Measurements from ENCODE around the gene OR8G1.

The OR8G1 gene

GRCh38 chr11:124240621-124241397, at the start of gene OR8G1:
TSS of gene OR8G1 (plus strand) at chr11:124241095. CDS start at chr11:124249676, 8,581 bp downstream.
- Histone ChIP-seq H3K27me3 (ENCODE audit: control insufficient read depth, low read length) (no peaks in the 10 kb centered on the region), H3K36me3 (ENCODE audit: control insufficient read depth, low read length) (no peaks in the 10 kb centered on the region), H3K27ac (ENCODE audit: low read depth, low read length) (no peak within 1 kb of the TSS), H3K9me3 (ENCODE audit: control insufficient read depth, insufficient read depth, low read length) (no peaks in the 10 kb centered on the region), H3K9me2 (replicated peaks; ENCODE audit: control insufficient read depth, low read length) (no peaks in the 10 kb centered on the region), H3K79me2 (ENCODE audit: control insufficient read depth, low read length) (no peaks in the 10 kb centered on the region), H3F3A (ENCODE audit: control insufficient read depth, insufficient read depth) (no peaks in the 10 kb centered on the region), H3K4me3 (ENCODE audit: low read length) (no peak within 1 kb of the TSS), H4K20me1 (ENCODE audit: control insufficient read depth, insufficient read depth, low read depth, low read length) (no peaks in the 10 kb centered on the region), H3K4me2 (ENCODE audit: low read length) (no peak within 1 kb of the TSS), H3K4me1 (ENCODE audit: control insufficient read depth, low read length) (no peaks in the 10 kb centered on the region)
- TF ChIP-seq CTCF (IDR thresholded peaks at IDR 0.05; ENCODE audit: low read depth, low read length, poor library complexity, severe bottlenecking) (no peak), EZH2phosphoT487 (IDR thresholded peaks at IDR 0.05; ENCODE audit: borderline replicate concordance, low read length) (no peak)

GRCh38 chr11:124193221-124194010, 47.5 kb upstream of the OR8G1 start:
- H3K79me2 ChIP-seq (ENCODE audit: control insufficient read depth, low read length) = no peaks in the 10 kb centered on the region
- no peaks in the 10 kb centered on the region for H4K20me1 ChIP-seq (ENCODE audit: control insufficient read depth, insufficient read depth, low read depth, low read length)
- no peaks in the 10 kb centered on the region for H3K4me1 ChIP-seq (ENCODE audit: control insufficient read depth, low read length)
- no peaks in the 10 kb centered on the region for H3K9me2 ChIP-seq (replicated peaks; ENCODE audit: control insufficient read depth, low read length)
- H3K9me3 ChIP-seq (ENCODE audit: control insufficient read depth, insufficient read depth, low read length) = no peaks in the 10 kb centered on the region
- no peak for TF ChIP-seq CTCF (IDR thresholded peaks at IDR 0.05; ENCODE audit: low read depth, low read length, poor library complexity, severe bottlenecking)
- TF ChIP-seq EZH2phosphoT487 (IDR thresholded peaks at IDR 0.05; ENCODE audit: borderline replicate concordance, low read length) = no peak
- no peaks in the 10 kb centered on the region for H3K36me3 ChIP-seq (ENCODE audit: control insufficient read depth, low read length)
- no peak overlapping the region for H3K4me2 ChIP-seq (ENCODE audit: low read length)
- no peaks in the 10 kb centered on the region for H3F3A ChIP-seq (ENCODE audit: control insufficient read depth, insufficient read depth)
- H3K4me3 ChIP-seq (ENCODE audit: low read length) = no peak overlapping the region
- no peak overlapping the region for H3K27ac ChIP-seq (ENCODE audit: low read depth, low read length)
- peaks cover 2% of the 10 kb centered on the region; the same call in 1 of the 2 replicates for H3K27me3 ChIP-seq (ENCODE audit: control insufficient read depth, low read length)

- no peaks in the 10 kb centered on the region for H3K9me3 ChIP-seq (ENCODE audit: control insufficient read depth, insufficient read depth, low read length)
- H3K4me1 ChIP-seq (ENCODE audit: control insufficient read depth, low read length) = no peaks in the 10 kb centered on the region
- H4K20me1 ChIP-seq (ENCODE audit: control insufficient read depth, insufficient read depth, low read depth, low read length) = no peaks in the 10 kb centered on the region
- TF ChIP-seq CTCF (IDR thresholded peaks at IDR 0.05; ENCODE audit: low read depth, low read length, poor library complexity, severe bottlenecking) (no peak), EZH2phosphoT487 (IDR thresholded peaks at IDR 0.05; ENCODE audit: borderline replicate concordance, low read length) (no peak)
- H3K79me2 ChIP-seq (ENCODE audit: control insufficient read depth, low read length) = no peaks in the 10 kb centered on the region
- no peak overlapping the region for H3K4me3 ChIP-seq (ENCODE audit: low read length)
- no peak overlapping the region for H3K27ac ChIP-seq (ENCODE audit: low read depth, low read length)
- H3K9me2 ChIP-seq (replicated peaks; ENCODE audit: control insufficient read depth, low read length) = no peaks in the 10 kb centered on the region
- no peaks in the 10 kb centered on the region for H3F3A ChIP-seq (ENCODE audit: control insufficient read depth, insufficient read depth)
- H3K36me3 ChIP-seq (ENCODE audit: control insufficient read depth, low read length) = no peaks in the 10 kb centered on the region
- no peaks in the 10 kb centered on the region; the same call in 1 of the 2 replicates for H3K27me3 ChIP-seq (ENCODE audit: control insufficient read depth, low read length)
- no peak overlapping the region for H3K4me2 ChIP-seq (ENCODE audit: low read length)
Observed at GRCh38 chr11:124194293-124195188, 46.4 kb upstream of the OR8G1 start.

All from DOHH2 (cell line).